Esophagus muscularis mucosa (tissue), 4 donors: Measurements from ENCODE around the gene FAM114A1. TPM values are rescaled to one million over a fixed set of nuclear protein-coding genes. Genes with fewer than 3 reads are reported as not detected.

Experiments
- DNase-seq: peaks from one replicate; pipeline ENCODE4 v3.0.0-alpha.2; 2017; ENCODE audit errors: extremely low spot score
- H3K27ac ChIP-seq, 4 donors: fragments of 200-600 bp; sonication (generic); replicated peaks in 1 of 4; 1 replicate in 3 of 4; 2 replicates in 1 of 4; pipeline ENCODE4 v1.5.1; 2016 to 2019; ENCODE audit warnings: mild to moderate bottlenecking in 1 of 4
- H3K27me3 ChIP-seq, 4 donors: fragments of 200-600 bp; sonication (generic); one replicate each; pipeline versions ENCODE4 v1.5.1 to v1.6.0; 2016 to 2019
- H3K36me3 ChIP-seq, 4 donors: fragments of 200-600 bp; sonication (generic); one replicate each; pipeline ENCODE4 v1.5.1; 2016 to 2019
- H3K4me1 ChIP-seq, 4 donors: fragments of 200-600 bp; sonication (generic); one replicate each; pipeline ENCODE4 v1.5.1; 2016 to 2019
- H3K4me3 ChIP-seq, 4 donors: fragments of 200-600 bp; sonication (generic); 1 replicate in 2 of 4; 2 replicates in 2 of 4; pipeline ENCODE4 v1.5.1; 2016 to 2019; ENCODE audit warnings: mild to moderate bottlenecking in 4 of 4, moderate library complexity in 1 of 4
- H3K9me3 ChIP-seq, 4 donors: fragments of 200-600 bp; sonication (generic); 1 replicate in 3 of 4; 2 replicates in 1 of 4; pipeline ENCODE4 v1.5.1; 2016 to 2019
- EP300 ChIP-seq: sonication (generic); formaldehyde crosslinking; IDR thresholded peaks from one replicate; pipeline ENCODE4 v1.6.1; 2017; ENCODE audit warnings: antibody characterized with exemption
- POLR2A ChIP-seq: fragments of 450-650 bp; IDR thresholded peaks from one replicate; pipeline ENCODE4 v1.6.1; 2017; ENCODE audit warnings: antibody characterized with exemption, moderate library complexity, mild to moderate bottlenecking, low read depth
- POLR2AphosphoS5 ChIP-seq, 2 donors: sonication (generic); formaldehyde crosslinking; IDR thresholded peaks; one replicate each; pipeline ENCODE4 v1.6.1; 2017; ENCODE audit warnings: antibody characterized with exemption in 2 of 2
- WGBS: methylation state at CpG from one replicate; pipeline ENCODE4 v1.1.5; 2018; 5-methylcytosine and 5-hydroxymethylcytosine counted together
- intact Hi-C: fragments of 100-400 bp; cut with DNase I; formaldehyde crosslinking; loops from one replicate; pipeline ENCODE4 v1.15.1; 2023
- total RNA-seq, 4 donors: library from RNA; depleted of rRNA; stranded (reverse); fragments of >200 nt; gene quantifications; one replicate each; pipeline versions ENCODE4 v1.1.0 to v1.2.1, GENCODE V29; 2016
- TF ChIP-seq, protein P1 (sequence below), 3 experiments: fragments of 200-600 bp in 2 of 3; fragments of 450-650 bp in 1 of 3; sonication (generic) in 2 of 3; IDR thresholded peaks; one replicate each; pipeline ENCODE4 v1.5.1; 2017 to 2019; ENCODE audit warnings: antibody characterized with exemption in 3 of 3, mild to moderate bottlenecking in 2 of 3, moderate library complexity in 1 of 3

Gene FAM114A1
- total RNA-seq, 4 donors from 2014 or later, result 88.6 to 145 (median 110) TPM

DNA sequence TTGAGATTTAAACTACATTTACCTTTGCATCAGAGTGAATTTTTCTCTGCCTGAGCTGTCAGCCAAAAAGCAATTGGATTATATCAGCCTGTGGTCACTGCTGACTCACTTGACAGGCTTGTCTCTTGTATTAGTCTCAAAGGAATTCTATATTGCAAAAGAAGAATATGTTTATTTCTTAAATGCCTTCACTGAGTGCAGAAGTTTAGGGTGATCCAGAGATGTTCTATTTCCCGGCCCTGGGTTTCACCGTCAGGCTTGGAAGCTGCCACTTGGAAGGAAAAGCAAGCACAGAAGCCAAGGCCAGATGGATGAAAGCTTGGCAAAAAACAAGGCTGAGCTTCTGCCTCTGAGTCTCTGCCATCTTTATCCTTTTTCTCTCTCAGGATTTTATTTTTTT is 80.9 kb downstream of the FAM114A1 start:
- intact Hi-C loops, result no loop called here
- H3K27ac ChIP-seq, result peak overlapping the region; percentile 84 to 87 (median 86)
- H3K27me3 ChIP-seq, result no peaks in the 10 kb centered on the region
- TF ChIP-seq POLR2AphosphoS5 (IDR thresholded peaks at IDR 0.05) (peak; percentile 86 to 88), EP300 (peak; percentile 42), POLR2A (no peak)
- TF ChIP-seq, protein P1, sequence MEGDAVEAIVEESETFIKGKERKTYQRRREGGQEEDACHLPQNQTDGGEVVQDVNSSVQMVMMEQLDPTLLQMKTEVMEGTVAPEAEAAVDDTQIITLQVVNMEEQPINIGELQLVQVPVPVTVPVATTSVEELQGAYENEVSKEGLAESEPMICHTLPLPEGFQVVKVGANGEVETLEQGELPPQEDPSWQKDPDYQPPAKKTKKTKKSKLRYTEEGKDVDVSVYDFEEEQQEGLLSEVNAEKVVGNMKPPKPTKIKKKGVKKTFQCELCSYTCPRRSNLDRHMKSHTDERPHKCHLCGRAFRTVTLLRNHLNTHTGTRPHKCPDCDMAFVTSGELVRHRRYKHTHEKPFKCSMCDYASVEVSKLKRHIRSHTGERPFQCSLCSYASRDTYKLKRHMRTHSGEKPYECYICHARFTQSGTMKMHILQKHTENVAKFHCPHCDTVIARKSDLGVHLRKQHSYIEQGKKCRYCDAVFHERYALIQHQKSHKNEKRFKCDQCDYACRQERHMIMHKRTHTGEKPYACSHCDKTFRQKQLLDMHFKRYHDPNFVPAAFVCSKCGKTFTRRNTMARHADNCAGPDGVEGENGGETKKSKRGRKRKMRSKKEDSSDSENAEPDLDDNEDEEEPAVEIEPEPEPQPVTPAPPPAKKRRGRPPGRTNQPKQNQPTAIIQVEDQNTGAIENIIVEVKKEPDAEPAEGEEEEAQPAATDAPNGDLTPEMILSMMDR (IDR thresholded peaks at IDR 0.05), result no peak
- no peak overlapping the region for H3K4me3 ChIP-seq
- H3K36me3 ChIP-seq, result peaks cover 0 to 21% (median 11%) of the 10 kb centered on the region in 4 donors
- H3K9me3 ChIP-seq, result no peaks in the 10 kb centered on the region
- WGBS, result 24% methylated on average over 2 of the region's 2 CpGs
- H3K4me1 ChIP-seq, result peaks cover 0 to 78% (median 65%) of the 10 kb centered on the region in 4 donors
- DNase-seq, result no peak

DNA sequence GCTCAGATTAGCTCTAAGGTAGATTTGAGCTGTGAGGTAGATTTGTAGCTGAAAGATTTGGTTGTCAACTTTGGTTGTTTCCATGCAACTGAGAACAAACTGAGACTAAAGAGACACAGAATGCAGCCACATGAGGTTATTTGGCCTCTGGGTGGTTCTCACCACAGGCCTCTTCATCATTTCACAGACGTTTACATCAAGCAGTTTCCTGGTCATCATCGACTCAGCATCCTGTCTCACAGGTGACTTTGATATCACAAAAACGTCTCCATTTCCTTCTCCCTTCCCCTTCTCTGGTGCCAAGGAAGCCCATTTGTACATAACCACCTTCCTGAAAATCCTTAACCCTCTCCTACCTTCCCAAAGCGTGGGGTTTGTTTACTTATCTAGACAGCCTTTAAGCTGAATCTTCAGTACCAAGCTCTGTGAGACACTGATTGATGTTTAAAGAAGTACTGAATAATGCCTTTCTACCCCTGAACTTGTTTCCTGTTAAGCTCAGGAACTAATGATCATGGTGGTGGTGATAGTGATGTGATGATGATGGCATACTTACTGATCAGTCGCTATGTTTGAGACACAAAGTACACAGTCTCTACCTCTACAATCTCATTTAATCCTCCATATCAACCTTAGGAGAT is 81.9 kb downstream of the FAM114A1 start:
- H3K9me3 ChIP-seq, result no peaks in the 10 kb centered on the region
- H3K36me3 ChIP-seq, result peaks cover 0 to 11% (median 6%) of the 10 kb centered on the region in 4 donors
- no peak for DNase-seq
- TF ChIP-seq POLR2A (no peak), EP300 (no peak), POLR2AphosphoS5 (IDR thresholded peaks at IDR 0.05) (no peak)
- TF ChIP-seq, protein P1 (IDR thresholded peaks at IDR 0.05), result no peak
- H3K4me3 ChIP-seq, result no peak overlapping the region
- intact Hi-C loops, result loop anchor here (5.0 kb wide), 1 partner anchor 93 kb away; no protein-coding TSS in a partner anchor
- H3K4me1 ChIP-seq, result peaks cover 0 to 70% (median 57%) of the 10 kb centered on the region in 4 donors
- H3K27me3 ChIP-seq, result no peaks in the 10 kb centered on the region
- peak overlapping the region; percentile 84 to 87 (median 86) for H3K27ac ChIP-seq
- 41% methylated on average over 5 of the region's 5 CpGs for WGBS

DNA sequence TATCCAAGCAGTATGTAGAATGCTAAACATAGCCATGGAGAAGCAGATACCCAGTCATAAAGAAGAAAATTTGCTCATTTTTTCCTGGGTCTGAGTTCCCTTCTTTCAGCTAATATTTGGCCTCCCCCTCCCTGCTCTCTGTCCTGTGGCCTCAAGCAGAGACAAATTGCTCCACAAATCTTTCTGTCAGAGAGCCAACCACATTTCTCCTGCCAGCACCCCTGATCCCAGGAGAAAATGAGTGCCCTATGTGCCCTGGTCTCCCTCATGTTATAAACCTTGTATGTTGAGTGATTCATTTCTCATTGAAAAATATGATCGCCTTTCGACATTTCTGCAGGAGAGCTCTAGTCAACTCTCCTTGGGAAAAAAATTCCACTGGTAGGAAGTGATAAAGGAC is 82.6 kb downstream of the FAM114A1 start:
- H3K27me3 ChIP-seq, result no peaks in the 10 kb centered on the region
- H3K27ac ChIP-seq, result peak overlapping the region; percentile 84 to 87 (median 86)
- TF ChIP-seq EP300 (no peak), POLR2A (no peak), POLR2AphosphoS5 (IDR thresholded peaks at IDR 0.05) (no peak)
- TF ChIP-seq, protein P1 (IDR thresholded peaks at IDR 0.05), result no peak
- H3K4me3 ChIP-seq, result no peak overlapping the region
- no peak for DNase-seq
- intact Hi-C loops, result loop anchor here (5.0 kb wide), 1 partner anchor 92 kb away; no protein-coding TSS in a partner anchor
- H3K36me3 ChIP-seq, result peaks cover 0 to 5% (median 3%) of the 10 kb centered on the region in 4 donors
- peaks cover 0 to 74% (median 56%) of the 10 kb centered on the region in 4 donors for H3K4me1 ChIP-seq
- 94% methylated on average over 2 of the region's 2 CpGs for WGBS
- no peaks in the 10 kb centered on the region for H3K9me3 ChIP-seq

DNA sequence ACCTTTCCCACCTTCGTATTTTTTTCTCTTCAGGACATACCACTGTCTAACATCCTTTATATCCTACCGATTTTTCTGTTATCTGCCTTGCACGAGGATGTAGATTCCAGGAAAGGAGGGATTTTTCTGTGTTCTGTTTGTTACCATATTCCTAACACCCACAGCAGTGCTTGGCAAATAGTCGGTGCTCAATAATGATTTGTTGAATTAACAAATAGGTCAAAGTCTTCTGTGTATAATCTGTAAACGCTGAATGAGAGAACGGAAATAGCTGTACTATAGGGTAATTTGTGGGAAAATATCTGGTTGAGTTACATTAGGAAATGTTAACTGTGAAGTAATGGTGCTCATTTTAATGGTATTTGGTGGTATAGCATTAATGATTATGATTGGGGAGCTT is 83.1 kb downstream of the FAM114A1 start:
- Histone ChIP-seq H3K4me3 (no peak overlapping the region), H3K4me1 (peaks cover 0 to 70% (median 51%) of the 10 kb centered on the region in 4 donors), H3K27ac (peak overlapping the region in 2 of 4 donors; percentile 86 to 87), H3K9me3 (no peaks in the 10 kb centered on the region), H3K36me3 (no peaks in the 10 kb centered on the region), H3K27me3 (no peaks in the 10 kb centered on the region)
- DNase-seq, result no peak
- intact Hi-C loops, result loop anchor here (5.0 kb wide), 1 partner anchor 92 kb away; no protein-coding TSS in a partner anchor
- 67% methylated on average over 6 of the region's 6 CpGs for WGBS
- TF ChIP-seq EP300 (no peak), POLR2A (no peak), POLR2AphosphoS5 (IDR thresholded peaks at IDR 0.05) (no peak)
- TF ChIP-seq, protein P1 (IDR thresholded peaks at IDR 0.05), result no peak
